Stimulated activated naive CD8-positive, alpha-beta T cell treated with anti-CD3 and anti-CD28 coated beads, Interleukin-15, Interleukin-2, amounts not matched to agents 100 ng/mL and 50 ng/mL, for 24 hours (primary cell): Measurements from ENCODE around the gene ZFHX3.
"Not testable (repeated sequence)": the region's sequence is repeated elsewhere in the genome, so short reads cannot be mapped to it uniquely, and the experiment has no call there.

Source experiments
- H3K27ac Mint-ChIP-seq: one replicate; pipeline ENCODE4 v1.8.0; 2021; ENCODE audit warnings: mild to moderate bottlenecking, mixed read lengths
- H3K27me3 Mint-ChIP-seq: one replicate; pipeline ENCODE4 v1.8.0; 2021; ENCODE audit warnings: mixed read lengths
- H3K36me3 Mint-ChIP-seq: one replicate; pipeline ENCODE4 v1.8.0; 2021; ENCODE audit warnings: low read depth, mixed read lengths
- H3K4me1 Mint-ChIP-seq: one replicate; pipeline ENCODE4 v1.8.0; 2021; ENCODE audit warnings: low read depth, mixed read lengths
- H3K4me3 Mint-ChIP-seq: one replicate; pipeline ENCODE4 v1.8.0; 2021; ENCODE audit warnings: mild to moderate bottlenecking, mixed read lengths
- H3K9me3 Mint-ChIP-seq: one replicate; pipeline ENCODE4 v1.8.0; 2021; ENCODE audit warnings: mixed read lengths

ZFHX3 gene

DNA sequence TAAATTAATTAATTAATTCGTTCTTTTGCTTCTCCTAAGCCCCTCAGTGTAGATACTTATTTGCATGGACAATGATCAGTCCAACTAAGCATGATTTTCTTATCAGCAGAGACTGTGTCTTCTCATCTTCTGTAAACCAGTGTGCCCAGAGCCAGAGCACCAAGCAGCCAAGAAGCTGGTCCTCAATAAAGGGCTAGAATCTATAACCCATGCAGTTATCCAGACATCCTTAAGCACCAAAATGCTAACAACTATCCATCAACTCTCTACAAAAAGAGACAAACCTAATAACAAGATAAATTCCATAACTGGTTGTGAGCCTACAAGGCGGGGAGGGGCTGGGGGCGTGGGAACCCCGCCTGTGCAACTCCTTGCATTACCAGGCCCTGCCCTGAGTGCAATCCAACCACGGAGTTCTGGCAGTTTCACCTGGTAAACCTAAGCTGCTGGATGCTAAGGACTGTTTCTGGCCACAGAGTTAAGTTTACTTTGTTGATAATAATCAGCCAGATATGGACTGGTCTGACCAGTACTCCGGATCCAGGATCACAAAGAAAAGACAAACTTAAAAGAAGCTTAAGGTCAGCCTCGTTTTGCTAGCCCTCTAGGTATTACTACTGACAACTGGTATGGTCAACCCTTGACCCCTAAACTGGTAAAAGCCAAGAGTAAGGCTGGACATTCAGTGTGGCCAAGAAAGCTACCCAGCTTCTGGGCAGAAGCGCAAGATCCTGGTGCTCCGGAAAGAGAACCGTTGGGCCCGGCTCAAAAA lies 51.5 kb downstream of the ZFHX3 start:
- Mint-ChIP-seq H3K27ac (no peak overlapping the region), H3K4me1 (no peaks in the 10 kb centered on the region), H3K9me3 (no peaks in the 10 kb centered on the region), H3K4me3 (no peak overlapping the region), H3K36me3 (no peaks in the 10 kb centered on the region), H3K27me3 (no peaks in the 10 kb centered on the region)

DNA sequence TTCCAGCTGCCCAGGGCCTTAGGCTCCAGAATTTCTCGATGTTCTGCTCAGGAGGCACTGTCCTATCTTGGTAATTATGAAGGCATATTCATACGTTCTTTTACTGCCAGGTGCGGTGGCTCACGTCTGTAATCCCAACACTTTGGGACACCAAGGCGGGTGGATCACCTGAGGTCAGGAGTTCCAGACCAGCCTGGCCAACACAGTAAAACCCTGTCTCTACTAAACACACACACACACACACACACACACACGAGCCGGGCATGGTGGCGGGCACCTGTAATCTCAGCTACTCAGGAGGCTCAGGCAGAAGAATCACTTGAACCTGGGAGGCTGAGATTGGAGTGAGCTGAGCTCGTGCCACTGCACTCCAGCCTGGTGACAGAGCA lies 52.1 kb downstream of the ZFHX3 start:
- not testable (repeated sequence) for H3K27ac Mint-ChIP-seq, H3K9me3 Mint-ChIP-seq, H3K36me3 Mint-ChIP-seq, H3K27me3 Mint-ChIP-seq, H3K4me1 Mint-ChIP-seq, H3K4me3 Mint-ChIP-seq

DNA sequence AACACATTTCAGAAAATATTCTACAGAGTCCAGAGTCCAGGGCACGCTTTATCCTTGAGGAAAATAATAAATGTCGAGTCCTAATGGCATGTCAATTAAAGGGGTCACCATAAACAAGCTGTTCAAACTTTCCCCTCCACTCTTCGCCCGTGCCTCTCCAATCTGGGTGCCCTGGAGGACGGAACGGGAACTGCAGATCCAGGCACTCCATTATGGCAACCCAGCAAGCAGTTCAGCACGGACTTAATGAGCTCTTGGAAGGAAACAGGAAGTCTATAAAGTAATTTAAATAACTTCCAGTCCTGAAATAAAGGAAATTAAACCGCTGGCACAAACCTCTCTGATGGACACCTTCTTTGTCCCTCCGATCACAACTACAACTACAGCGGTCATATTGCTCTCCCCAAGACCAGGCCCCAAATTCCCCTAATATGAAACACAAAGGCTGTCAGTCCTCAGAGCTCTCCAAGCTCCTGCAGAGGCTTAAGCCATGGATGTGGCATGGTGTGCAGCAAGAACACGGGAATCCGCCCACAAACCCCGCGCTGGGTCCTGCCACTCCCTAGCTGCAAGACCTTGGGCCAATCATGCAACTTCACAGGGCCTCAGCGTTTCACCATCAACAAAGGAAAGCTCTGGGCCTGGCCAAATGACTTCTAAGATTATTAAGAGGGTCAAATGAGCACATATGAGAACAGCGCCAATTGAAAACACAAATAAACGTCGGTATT lies 52.6 kb downstream of the ZFHX3 start:
- H3K27ac Mint-ChIP-seq, result no peak overlapping the region

DNA sequence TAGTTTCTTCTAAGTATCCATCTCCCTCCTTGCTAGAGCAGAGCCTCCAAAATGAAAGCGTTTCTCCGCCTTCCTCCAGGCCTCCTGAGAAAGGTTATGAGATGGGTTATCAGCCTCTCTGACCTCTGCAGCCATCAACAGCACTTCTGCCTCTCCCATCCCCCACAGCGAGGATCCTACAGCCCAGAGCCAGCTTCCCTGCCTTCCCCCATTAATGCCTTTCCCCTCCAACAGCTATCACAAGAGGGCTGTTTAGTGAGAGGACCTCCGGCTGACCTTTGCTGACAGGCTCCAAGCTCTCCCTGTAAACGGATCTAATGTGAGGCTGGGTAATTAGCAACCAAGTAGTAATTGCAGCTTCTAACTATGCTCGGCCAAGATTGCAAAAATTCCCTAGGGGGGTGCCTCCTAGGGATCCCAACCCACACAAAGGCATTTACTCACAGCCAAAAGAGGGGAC lies 55.8 kb downstream of the ZFHX3 start:
- Mint-ChIP-seq H3K27ac (no peak overlapping the region), H3K27me3 (no peaks in the 10 kb centered on the region), H3K4me1 (peaks cover 10% of the 10 kb centered on the region), H3K4me3 (no peak overlapping the region), H3K36me3 (no peaks in the 10 kb centered on the region), H3K9me3 (no peaks in the 10 kb centered on the region)

More for the DNA sequence above, 52.6 kb downstream of the ZFHX3 start:
- no peaks in the 10 kb centered on the region for H3K36me3 Mint-ChIP-seq
- peaks cover 3% of the 10 kb centered on the region for H3K4me1 Mint-ChIP-seq
- H3K4me3 Mint-ChIP-seq, result no peak overlapping the region
- H3K27me3 Mint-ChIP-seq, result no peaks in the 10 kb centered on the region
- no peaks in the 10 kb centered on the region for H3K9me3 Mint-ChIP-seq

DNA sequence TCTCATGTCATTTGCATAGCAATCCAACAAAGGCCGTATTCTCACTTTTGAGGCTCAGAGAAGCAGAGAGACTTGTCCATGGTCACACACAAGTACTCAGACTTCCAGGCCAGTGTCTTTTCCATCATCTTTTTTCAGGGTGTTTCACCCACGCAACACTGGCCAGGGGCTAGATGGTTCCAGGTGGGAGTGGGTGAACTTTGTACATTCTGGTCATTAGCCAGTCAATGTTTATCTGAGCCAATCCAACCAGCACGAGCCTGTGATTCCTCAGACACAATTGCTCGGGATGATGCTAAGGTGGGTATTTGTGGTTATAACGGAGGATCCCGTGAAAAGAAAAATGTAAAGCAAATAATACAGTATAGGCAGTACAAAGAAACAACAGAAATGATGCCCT lies 56.3 kb downstream of the ZFHX3 start:
- no peak overlapping the region for H3K4me3 Mint-ChIP-seq
- no peak overlapping the region for H3K27ac Mint-ChIP-seq
- H3K36me3 Mint-ChIP-seq, result no peaks in the 10 kb centered on the region
- no peaks in the 10 kb centered on the region for H3K27me3 Mint-ChIP-seq
- H3K4me1 Mint-ChIP-seq, result peaks cover 10% of the 10 kb centered on the region
- no peaks in the 10 kb centered on the region for H3K9me3 Mint-ChIP-seq

DNA sequence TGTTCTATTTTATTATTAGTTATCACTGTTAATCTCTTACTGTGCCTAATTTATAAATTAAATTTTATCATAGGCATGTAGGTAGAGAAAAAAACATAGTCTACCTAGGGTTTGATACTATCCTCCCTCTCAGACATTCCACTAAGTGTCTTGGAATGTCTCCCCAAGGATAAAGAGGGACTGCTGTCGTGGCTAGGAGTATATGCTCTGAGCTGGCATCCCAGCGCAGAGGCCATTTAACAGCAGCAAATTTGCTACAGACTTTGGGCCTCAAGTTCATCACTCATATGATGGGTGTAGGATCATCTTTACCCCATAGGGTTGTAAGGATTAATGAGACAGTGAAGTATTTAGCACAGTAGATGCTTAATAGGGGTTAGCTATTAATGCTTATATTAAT lies 56.7 kb downstream of the ZFHX3 start:
- Mint-ChIP-seq H3K9me3 (no peaks in the 10 kb centered on the region), H3K27ac (no peak overlapping the region), H3K4me3 (no peak overlapping the region), H3K4me1 (peaks cover 10% of the 10 kb centered on the region), H3K27me3 (no peaks in the 10 kb centered on the region), H3K36me3 (no peaks in the 10 kb centered on the region)

DNA sequence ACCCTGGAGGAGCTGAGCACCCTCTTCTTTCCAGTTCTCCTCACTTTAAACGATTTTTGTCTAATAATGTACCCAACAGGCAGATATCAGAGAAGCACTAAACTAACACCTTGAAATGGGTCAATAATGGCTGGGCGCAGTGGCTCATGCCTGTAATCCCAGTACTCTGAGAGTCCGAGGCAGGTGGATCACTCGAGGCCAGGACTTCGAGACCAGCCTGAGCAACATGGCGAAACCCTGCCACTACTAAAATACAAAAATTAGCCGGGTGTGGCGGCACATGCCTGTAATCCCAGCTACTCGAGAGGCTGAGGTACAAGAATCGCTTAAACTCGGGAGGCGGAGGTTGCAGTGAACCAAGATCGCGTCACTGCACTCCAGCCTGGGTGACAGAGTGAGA lies 57.4 kb downstream of the ZFHX3 start:
- no peaks in the 10 kb centered on the region for H3K9me3 Mint-ChIP-seq
- H3K27me3 Mint-ChIP-seq, result no peaks in the 10 kb centered on the region
- H3K4me3 Mint-ChIP-seq, result no peak overlapping the region
- no peak overlapping the region for H3K27ac Mint-ChIP-seq
- H3K4me1 Mint-ChIP-seq, result peaks cover 10% of the 10 kb centered on the region
- H3K36me3 Mint-ChIP-seq, result no peaks in the 10 kb centered on the region

DNA sequence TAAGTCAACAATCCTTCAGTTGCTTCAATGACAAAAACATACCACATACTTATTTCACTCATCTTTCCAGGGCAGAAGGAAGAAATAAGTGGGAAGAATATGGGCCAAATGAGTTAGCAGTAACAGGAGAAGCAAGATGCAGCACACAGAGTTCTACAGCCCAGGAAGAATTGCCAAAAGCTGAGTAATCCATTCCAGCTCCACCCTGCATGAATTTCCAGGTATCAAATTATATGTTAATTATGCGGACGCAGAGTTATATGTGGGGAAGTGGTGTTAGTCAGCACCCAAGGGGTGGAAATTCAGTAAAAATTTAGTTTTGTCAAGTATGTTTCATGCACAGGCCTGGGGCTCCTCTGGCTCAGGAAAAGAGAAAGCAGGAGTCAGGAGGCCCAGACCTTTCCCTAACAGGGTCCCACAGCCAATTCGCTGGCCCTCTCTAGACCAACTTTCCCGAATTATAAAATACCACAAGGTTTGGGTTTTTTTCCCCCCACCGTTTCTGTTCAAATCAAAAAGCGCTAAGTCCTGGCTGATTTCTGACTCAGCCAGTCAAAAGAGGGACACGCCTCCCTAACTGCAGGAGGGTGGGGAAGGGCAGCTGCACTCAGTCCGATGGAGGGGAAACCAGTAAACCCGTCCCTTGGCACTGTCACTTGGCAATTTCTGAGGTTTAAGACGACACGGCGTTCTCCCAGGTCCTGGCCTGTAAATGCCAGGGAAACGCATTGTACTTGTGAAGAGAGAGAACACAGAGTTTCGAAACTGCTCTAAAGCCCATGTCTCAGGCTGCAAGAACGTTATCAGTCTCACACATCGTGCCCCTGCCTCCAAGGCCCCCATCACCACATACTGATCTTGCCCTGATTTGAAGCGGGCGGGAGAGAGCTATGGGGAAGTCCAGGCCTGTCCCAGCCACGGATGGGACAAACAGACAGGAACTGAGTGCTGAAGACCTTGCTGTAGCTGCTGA lies 58.1 kb downstream of the ZFHX3 start:
- no peak overlapping the region for H3K27ac Mint-ChIP-seq
- H3K4me3 Mint-ChIP-seq, result no peak overlapping the region
- no peaks in the 10 kb centered on the region for H3K9me3 Mint-ChIP-seq

DNA sequence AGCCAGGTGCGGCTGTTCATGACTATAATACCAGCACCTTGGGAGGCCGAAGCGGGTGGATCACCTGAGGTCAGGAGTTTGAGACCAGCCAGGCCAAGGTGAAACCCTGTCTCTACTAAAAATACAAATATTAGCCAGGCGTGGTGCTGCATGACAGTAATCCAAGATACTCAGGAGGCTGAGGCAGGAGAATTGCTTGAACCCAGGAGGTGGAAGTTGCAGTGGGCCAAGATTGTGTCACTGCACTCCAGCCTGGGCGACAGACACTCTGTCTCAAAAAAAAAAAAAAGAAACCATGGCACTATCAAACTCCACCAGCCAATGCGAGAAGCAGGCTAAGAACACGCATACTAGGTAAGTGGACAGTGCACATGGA lies 58.7 kb downstream of the ZFHX3 start:
- H3K4me3 Mint-ChIP-seq, H3K27me3 Mint-ChIP-seq, H3K27ac Mint-ChIP-seq, H3K36me3 Mint-ChIP-seq, H3K9me3 Mint-ChIP-seq: not testable (repeated sequence)
- peaks cover 10% of the 10 kb centered on the region for H3K4me1 Mint-ChIP-seq

More for the DNA sequence above, 58.1 kb downstream of the ZFHX3 start:
- Mint-ChIP-seq H3K27me3 (no peaks in the 10 kb centered on the region), H3K36me3 (no peaks in the 10 kb centered on the region), H3K4me1 (peaks cover 10% of the 10 kb centered on the region)

DNA sequence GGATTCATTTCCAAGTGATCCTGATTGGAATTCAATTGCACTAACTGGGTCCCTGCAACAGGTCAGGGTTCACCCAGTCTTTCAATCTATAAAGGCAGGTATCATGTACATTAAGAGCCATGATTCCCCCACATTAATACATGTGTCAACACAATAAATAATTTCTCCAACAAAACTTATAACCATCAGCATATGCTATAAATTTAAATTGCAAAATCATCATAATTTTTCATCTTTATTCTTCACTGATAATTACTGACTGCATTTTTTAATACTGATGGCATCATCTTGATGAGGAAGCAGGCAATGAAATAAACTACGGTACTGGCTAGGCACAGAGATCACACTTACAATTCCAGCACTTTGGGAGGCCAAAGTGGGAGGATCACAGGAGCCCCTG lies 59.4 kb downstream of the ZFHX3 start:
- H3K27ac Mint-ChIP-seq, result no peak overlapping the region
- H3K9me3 Mint-ChIP-seq, result no peaks in the 10 kb centered on the region
- no peaks in the 10 kb centered on the region for H3K36me3 Mint-ChIP-seq
- H3K4me3 Mint-ChIP-seq, result no peak overlapping the region
- H3K27me3 Mint-ChIP-seq, result no peaks in the 10 kb centered on the region
- peaks cover 10% of the 10 kb centered on the region for H3K4me1 Mint-ChIP-seq

DNA sequence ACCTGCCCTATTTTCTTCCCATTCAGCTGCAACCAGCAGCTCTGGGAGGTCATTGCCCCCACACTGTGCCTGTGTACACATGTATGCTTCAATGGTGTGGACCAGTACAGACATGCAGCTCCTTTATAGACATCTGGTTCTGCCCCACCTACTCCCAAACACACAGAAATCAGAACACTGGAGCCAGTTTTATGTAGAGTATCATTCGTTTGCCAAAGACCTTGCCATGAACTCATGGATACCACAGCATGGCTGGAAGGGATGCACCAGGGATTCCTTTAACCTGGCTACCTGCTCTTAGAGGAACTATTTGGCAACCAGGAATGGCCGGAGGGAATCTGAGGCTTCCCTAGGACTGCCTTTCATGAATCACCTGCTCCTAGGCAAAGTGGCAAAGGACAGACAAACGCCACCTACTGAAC lies 60.4 kb downstream of the ZFHX3 start:
- H3K36me3 Mint-ChIP-seq, result no peaks in the 10 kb centered on the region

DNA sequence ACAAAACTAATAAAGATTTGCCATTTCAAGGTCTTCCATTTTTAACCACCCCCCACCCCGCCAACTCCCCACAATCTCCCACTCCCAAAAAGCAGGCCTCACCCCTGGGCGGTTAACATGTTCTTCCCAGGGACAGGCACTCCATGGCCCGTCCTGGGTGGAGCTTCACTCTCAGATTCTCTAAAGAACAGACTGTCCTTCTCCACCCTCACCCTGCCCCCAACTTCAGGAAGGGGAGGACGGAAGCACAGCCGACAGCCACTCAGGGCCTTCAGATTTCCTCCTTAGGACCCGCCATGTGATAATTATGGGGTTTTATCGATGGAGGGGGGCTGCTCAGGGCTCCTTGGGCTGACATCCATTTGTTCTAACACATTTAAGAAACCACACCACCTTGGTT lies 61.9 kb downstream of the ZFHX3 start:
- no peaks in the 10 kb centered on the region for H3K9me3 Mint-ChIP-seq
- H3K4me1 Mint-ChIP-seq, result peaks cover 10% of the 10 kb centered on the region
- no peak overlapping the region for H3K4me3 Mint-ChIP-seq
- H3K27ac Mint-ChIP-seq, result no peak overlapping the region
- no peaks in the 10 kb centered on the region for H3K27me3 Mint-ChIP-seq
- no peaks in the 10 kb centered on the region for H3K36me3 Mint-ChIP-seq

More for the DNA sequence above, 60.4 kb downstream of the ZFHX3 start:
- peaks cover 10% of the 10 kb centered on the region for H3K4me1 Mint-ChIP-seq
- H3K27me3 Mint-ChIP-seq, result no peaks in the 10 kb centered on the region
- no peak overlapping the region for H3K27ac Mint-ChIP-seq
- H3K9me3 Mint-ChIP-seq, result no peaks in the 10 kb centered on the region
- no peak overlapping the region for H3K4me3 Mint-ChIP-seq

DNA sequence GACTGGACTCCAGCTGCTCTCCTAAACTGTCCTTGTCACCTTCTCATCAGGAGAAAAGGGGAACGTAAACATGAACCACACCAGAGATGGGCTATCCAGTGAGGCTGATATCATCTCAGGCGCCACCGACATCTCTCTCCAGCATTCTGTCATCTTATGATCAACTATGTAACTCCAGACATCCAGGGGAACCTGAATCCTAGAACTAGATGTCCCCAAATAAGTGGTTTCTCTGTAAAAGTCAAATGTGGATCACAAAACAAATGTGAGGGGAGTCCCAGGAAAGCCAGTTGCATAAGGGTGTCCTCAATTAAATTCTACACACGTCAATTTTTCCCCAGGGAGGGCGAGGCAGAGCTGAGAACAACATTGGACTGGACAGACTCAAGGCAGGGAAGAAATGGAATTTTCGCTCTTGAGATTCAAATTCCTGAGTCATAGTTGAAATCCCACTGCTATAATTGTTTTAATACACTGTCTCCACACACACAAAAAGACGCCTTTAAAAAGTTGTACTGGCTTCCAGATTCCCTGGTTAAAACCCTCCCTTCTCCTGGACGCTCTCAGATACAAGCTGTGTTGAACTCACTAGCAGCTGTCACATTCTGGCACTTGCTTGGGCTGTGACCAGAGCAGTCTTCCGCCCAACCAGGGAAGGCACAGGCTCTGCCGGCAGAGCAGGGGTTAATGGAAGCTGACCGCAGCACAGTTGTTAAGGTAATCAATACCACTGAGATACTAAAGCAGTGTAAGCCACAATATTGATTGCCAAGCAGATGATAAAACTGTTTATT lies 62.6 kb downstream of the ZFHX3 start:
- H3K4me3 Mint-ChIP-seq, result no peak overlapping the region
- no peaks in the 10 kb centered on the region for H3K36me3 Mint-ChIP-seq
- no peaks in the 10 kb centered on the region for H3K27me3 Mint-ChIP-seq
- H3K9me3 Mint-ChIP-seq, result no peaks in the 10 kb centered on the region
- peaks cover 7% of the 10 kb centered on the region for H3K4me1 Mint-ChIP-seq
- H3K27ac Mint-ChIP-seq, result no peak overlapping the region

DNA sequence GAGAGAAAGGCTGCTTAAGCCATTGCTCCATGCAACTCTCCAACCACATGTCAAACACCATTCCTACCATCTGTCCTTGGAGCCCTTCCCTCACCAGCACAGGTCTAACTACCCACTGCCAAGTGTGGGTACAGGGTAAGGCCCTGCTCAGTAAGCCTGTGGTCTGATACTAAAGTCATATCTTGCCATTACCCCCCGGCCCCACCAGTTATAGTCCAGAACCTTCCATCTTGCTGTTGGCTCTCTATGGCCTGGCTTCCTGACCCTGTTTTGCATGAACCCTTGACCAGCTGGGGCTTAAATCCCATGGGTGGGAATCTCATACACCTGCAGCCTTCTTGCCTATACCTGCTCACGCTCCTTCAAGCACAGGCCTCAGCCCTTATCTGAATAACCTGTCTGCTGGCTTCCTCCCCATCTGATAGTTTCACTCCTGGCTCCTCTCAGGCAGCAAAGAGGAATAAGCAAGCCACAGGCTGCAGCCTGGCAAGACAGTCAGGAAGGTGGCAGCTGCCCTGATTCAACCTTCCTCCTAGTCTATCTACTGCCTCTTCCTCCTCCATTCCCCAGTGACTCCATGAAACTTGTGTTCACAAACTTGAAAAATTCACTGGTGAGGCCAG lies 64.1 kb downstream of the ZFHX3 start:
- Mint-ChIP-seq H3K4me3 (no peak overlapping the region), H3K36me3 (no peaks in the 10 kb centered on the region), H3K27me3 (no peaks in the 10 kb centered on the region), H3K27ac (no peak overlapping the region), H3K4me1 (no peaks in the 10 kb centered on the region), H3K9me3 (no peaks in the 10 kb centered on the region)
